Measurements from ENCODE around the gene CLIP4.

DNA sequence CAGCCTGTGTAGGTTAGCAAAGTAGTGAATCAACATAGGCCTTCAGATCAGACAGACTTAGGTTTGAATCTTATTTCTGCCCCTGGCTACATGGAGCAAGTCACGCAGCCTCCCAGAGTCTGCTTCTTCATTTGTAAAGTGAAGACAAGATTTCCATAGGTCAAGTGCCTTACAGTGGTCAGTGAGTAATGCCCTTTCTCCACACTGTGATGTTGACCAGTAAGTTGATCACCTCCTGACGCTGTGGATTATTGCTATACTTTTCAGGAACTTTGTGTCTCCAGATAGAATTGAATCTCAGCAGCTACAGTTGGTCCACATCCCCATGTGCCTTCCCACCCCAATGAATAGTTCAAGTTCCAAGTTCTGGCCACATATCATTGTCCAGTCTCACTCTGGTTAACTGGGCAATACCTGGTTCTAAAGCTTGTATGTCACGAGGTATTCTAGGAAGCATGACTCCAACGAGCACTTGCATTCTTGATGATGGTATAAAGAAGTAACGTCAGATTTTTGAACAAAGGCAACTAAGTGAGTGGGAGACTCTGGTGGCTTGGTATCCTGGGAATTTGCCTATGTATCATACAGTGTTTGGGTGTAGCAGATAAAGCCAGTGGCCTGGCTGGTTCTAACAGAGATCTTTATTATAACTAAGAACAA, 2.1 kb upstream of the CLIP4 start:
- TF ChIP-seq, protein P1, sequence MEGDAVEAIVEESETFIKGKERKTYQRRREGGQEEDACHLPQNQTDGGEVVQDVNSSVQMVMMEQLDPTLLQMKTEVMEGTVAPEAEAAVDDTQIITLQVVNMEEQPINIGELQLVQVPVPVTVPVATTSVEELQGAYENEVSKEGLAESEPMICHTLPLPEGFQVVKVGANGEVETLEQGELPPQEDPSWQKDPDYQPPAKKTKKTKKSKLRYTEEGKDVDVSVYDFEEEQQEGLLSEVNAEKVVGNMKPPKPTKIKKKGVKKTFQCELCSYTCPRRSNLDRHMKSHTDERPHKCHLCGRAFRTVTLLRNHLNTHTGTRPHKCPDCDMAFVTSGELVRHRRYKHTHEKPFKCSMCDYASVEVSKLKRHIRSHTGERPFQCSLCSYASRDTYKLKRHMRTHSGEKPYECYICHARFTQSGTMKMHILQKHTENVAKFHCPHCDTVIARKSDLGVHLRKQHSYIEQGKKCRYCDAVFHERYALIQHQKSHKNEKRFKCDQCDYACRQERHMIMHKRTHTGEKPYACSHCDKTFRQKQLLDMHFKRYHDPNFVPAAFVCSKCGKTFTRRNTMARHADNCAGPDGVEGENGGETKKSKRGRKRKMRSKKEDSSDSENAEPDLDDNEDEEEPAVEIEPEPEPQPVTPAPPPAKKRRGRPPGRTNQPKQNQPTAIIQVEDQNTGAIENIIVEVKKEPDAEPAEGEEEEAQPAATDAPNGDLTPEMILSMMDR (conservative IDR thresholded peaks at IDR 0.05; ENCODE audit: low read length): no peak
- no peak for TF ChIP-seq EZH2phosphoT487 (IDR thresholded peaks at IDR 0.05; ENCODE audit: borderline replicate concordance)

Data from Loucy (cell line).